OCI-LY3 (cell line): ENCODE measurements around the gene PARP3.

Source experiments
- H2AFZ ChIP-seq: fragments of 200-600, 300-600 bp; shearing (Covaris generic); 2 replicates; pipeline ENCODE4 v1.6.0; 2014; ENCODE audit warnings: antibody characterized with exemption, low read depth, low read length
- H3K27ac ChIP-seq: fragments of 200-600, 300-600 bp; sonication (generic); 2 replicates; pipeline ENCODE4 v1.5.1; 2014; ENCODE audit warnings: mild to moderate bottlenecking, low read length, moderate library complexity, mixed read lengths
- H3K27me3 ChIP-seq: fragments of 200-600, 300-600 bp; sonication (generic); 2 replicates; pipeline ENCODE4 v1.6.1; 2014; ENCODE audit warnings: low read depth, low read length, mixed read lengths
- H3K36me3 ChIP-seq: fragments of 200-600, 300-600 bp; sonication (generic); replicated peaks from 2 replicates; pipeline ENCODE3; 2014; ENCODE audit warnings: low read depth, low read length, mixed read lengths
- H3K4me1 ChIP-seq: fragments of 300-600, 200-600 bp; sonication (generic); 2 replicates; pipeline ENCODE4 v1.6.1; 2014; ENCODE audit warnings: low read length, mixed read lengths
- H3K4me2 ChIP-seq: fragments of 200-600, 300-600 bp; sonication (generic); 2 replicates; pipeline ENCODE4 v1.6.1; 2014; ENCODE audit warnings: low read length, mixed read lengths
- H3K4me3 ChIP-seq: fragments of 300-600, 200-600 bp; sonication (generic); 2 replicates; pipeline ENCODE4 v1.5.1; 2014; ENCODE audit warnings: antibody characterized with exemption, mild to moderate bottlenecking, low read length, moderate library complexity
- H3K79me2 ChIP-seq: fragments of 300-600, 200-600 bp; shearing (Covaris generic); 2 replicates; pipeline ENCODE4 v1.6.1; 2014; ENCODE audit warnings: mild to moderate bottlenecking, low read length, mixed read lengths
- H3K9ac ChIP-seq: fragments of 300-600, 200-600 bp; shearing (Covaris generic); 2 replicates; pipeline ENCODE4 v1.6.0; 2014; ENCODE audit warnings: mild to moderate bottlenecking, low read length, moderate library complexity
- H3K9me3 ChIP-seq: fragments of 200-600, 300-600 bp; shearing (Covaris generic); 2 replicates; pipeline ENCODE4 v1.6.1; 2014; ENCODE audit warnings: low read length, mixed read lengths; ENCODE audit not compliant: insufficient read depth
- H4K20me1 ChIP-seq: fragments of 200-600, 300-600 bp; sonication (generic); 2 replicates; pipeline ENCODE4 v1.6.1; 2016; ENCODE audit warnings: low read length, mixed read lengths; ENCODE audit not compliant: insufficient read depth
- EZH2phosphoT487 ChIP-seq: fragments of 200-600 bp; shearing (Covaris generic); IDR thresholded peaks from 2 replicates; pipeline ENCODE4 v1.6.1; 2018; ENCODE audit warnings: antibody characterized with exemption, mixed run types, low read depth
- TF ChIP-seq, protein P1 (sequence below): fragments of 200-600, 300-600 bp; sonication (generic); IDR thresholded peaks from 2 replicates; pipeline ENCODE4 v1.5.1; 2014; ENCODE audit warnings: antibody characterized with exemption, low read length, low read depth

The PARP3 gene

DNA sequence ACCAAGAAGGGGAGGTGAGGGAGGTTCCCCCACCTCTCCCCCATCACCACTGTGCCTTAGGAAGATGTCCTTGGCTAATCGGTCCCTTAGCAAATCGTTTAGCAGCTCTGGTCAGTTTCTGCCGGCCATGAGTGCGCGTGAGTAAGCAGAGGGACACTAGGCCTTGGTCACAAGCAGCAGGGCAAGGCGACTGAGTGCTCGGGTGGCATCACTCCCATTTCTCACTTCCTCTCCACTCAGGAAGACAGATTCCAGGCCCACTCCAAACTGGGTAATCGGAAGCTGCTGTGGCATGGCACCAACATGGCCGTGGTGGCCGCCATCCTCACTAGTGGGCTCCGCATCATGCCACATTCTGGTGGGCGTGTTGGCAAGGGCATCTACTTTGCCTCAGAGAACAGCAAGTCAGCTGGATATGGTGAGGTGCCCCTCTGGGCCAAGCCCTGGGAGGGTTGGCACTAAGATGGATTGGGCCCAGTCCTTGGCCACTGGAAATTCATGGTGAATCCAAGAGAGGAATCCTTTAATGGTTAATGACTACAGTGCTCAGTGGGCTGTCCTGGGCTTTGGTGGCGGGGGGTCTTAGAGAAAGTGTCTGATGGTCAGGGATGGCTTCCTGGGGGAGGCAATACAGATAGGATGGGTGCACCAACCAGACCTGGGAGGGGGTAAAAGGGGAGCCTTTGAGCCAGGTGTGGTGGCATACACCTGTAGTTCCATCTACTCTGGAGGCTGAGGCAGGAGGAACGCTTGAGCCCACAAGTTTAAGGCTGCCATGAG is 4.0 kb downstream of the PARP3 start:
- Histone ChIP-seq H4K20me1 (no peaks in the 10 kb centered on the region), H3K4me1 (peaks cover 9% of the 10 kb centered on the region), H3K4me2 (no peak overlapping the region), H3K9ac (no peak overlapping the region), H2AFZ (no peak overlapping the region), H3K27me3 (no peaks in the 10 kb centered on the region), H3K27ac (no peak overlapping the region), H3K79me2 (peaks cover 6% of the 10 kb centered on the region), H3K36me3 (no peaks in the 10 kb centered on the region), H3K9me3 (no peaks in the 10 kb centered on the region), H3K4me3 (no peak overlapping the region)
- TF ChIP-seq, protein P1, sequence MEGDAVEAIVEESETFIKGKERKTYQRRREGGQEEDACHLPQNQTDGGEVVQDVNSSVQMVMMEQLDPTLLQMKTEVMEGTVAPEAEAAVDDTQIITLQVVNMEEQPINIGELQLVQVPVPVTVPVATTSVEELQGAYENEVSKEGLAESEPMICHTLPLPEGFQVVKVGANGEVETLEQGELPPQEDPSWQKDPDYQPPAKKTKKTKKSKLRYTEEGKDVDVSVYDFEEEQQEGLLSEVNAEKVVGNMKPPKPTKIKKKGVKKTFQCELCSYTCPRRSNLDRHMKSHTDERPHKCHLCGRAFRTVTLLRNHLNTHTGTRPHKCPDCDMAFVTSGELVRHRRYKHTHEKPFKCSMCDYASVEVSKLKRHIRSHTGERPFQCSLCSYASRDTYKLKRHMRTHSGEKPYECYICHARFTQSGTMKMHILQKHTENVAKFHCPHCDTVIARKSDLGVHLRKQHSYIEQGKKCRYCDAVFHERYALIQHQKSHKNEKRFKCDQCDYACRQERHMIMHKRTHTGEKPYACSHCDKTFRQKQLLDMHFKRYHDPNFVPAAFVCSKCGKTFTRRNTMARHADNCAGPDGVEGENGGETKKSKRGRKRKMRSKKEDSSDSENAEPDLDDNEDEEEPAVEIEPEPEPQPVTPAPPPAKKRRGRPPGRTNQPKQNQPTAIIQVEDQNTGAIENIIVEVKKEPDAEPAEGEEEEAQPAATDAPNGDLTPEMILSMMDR, result no peak
- TF ChIP-seq EZH2phosphoT487, result no peak

DNA sequence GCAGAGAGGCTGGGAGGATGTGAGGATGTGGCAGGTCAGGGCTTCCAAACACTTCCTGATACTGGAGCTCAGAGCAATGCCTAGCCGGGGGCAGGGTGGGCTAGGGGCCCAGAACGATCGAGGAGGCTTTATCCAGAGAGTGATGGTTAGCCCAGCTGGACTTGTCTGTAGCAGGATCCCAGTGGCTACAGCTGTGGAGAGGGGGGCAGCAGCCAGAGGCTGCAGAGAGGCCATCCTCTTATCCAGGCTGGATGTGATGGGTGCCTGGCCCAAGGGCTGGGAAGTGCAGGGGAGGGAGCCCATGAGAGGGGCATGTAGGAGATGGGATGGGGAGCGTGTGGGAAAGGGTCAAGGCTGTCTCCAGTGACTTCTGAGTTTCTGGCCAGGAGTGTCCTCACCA is 4.6 kb downstream of the PARP3 start:
- Histone ChIP-seq H3K27me3 (no peaks in the 10 kb centered on the region), H3K4me2 (no peak overlapping the region), H4K20me1 (no peaks in the 10 kb centered on the region), H3K36me3 (no peaks in the 10 kb centered on the region), H3K9me3 (no peaks in the 10 kb centered on the region), H3K4me3 (no peak overlapping the region), H3K4me1 (peaks cover 9% of the 10 kb centered on the region), H2AFZ (no peak overlapping the region), H3K79me2 (no peaks in the 10 kb centered on the region), H3K9ac (no peak overlapping the region), H3K27ac (no peak overlapping the region)
- TF ChIP-seq, protein P1, result no peak
- TF ChIP-seq EZH2phosphoT487, result no peak

DNA sequence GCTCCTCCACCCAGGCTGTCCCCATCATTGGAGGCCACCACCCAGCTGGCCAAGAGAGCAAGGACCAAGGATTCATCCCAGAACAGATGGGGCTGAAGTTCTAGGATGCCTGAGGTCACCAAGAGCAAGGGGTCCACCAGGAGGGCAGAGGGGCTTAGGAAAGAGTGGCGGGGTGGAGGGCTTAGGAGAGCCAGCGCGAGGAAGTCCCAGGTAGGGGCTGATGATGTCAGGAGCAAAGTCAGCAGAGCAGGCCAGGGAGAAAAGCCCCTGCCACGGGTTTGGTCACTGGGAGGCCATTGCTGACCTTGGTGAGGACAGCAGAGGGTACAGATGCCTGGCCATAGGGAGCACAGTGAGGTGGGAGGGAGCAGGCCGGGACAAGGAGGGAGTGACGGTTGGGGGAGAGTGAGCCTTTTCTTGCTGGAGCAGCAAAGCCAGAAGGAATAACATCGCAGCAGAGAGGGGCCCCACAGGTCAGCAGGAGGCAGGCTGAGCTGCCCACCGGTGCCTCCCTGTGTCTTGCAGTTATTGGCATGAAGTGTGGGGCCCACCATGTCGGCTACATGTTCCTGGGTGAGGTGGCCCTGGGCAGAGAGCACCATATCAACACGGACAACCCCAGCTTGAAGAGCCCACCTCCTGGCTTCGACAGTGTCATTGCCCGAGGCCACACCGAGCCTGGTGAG is 5.2 kb downstream of the PARP3 start:
- no peak overlapping the region for H3K9ac ChIP-seq
- H3K27me3 ChIP-seq, result no peaks in the 10 kb centered on the region

DNA sequence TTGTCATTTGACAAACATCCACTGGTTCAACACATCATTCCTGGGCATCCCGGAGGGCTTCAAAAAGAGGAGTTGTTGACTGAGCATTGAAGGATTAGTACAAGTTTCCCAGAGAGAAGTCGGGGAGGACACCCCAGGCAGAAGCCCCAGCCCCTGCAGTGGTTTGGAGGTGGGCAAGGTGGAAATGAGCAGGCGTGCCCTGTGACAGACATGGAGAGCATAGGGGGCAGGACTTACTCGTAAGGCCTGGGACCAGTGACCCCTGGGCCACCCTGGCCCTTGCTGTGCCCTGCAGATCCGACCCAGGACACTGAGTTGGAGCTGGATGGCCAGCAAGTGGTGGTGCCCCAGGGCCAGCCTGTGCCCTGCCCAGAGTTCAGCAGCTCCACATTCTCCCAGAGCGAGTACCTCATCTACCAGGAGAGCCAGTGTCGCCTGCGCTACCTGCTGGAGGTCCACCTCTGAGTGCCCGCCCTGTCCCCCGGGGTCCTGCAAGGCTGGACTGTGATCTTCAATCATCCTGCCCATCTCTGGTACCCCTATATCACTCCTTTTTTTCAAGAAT is 5.9 kb downstream of the PARP3 start:
- Histone ChIP-seq H3K4me2 (no peak overlapping the region), H3K27ac (no peak overlapping the region), H4K20me1 (no peaks in the 10 kb centered on the region), H3K27me3 (no peaks in the 10 kb centered on the region), H3K4me1 (peaks cover 2% of the 10 kb centered on the region), H2AFZ (no peak overlapping the region), H3K79me2 (no peaks in the 10 kb centered on the region), H3K9me3 (no peaks in the 10 kb centered on the region), H3K36me3 (no peaks in the 10 kb centered on the region), H3K4me3 (no peak overlapping the region), H3K9ac (no peak overlapping the region)
- TF ChIP-seq EZH2phosphoT487, result no peak
- TF ChIP-seq, protein P1, result no peak

More for the DNA sequence above, 5.2 kb downstream of the PARP3 start:
- Histone ChIP-seq H3K79me2 (no peaks in the 10 kb centered on the region), H3K36me3 (no peaks in the 10 kb centered on the region), H3K27ac (no peak overlapping the region), H3K4me2 (no peak overlapping the region), H4K20me1 (no peaks in the 10 kb centered on the region), H3K4me1 (peaks cover 9% of the 10 kb centered on the region), H3K4me3 (no peak overlapping the region), H2AFZ (no peak overlapping the region), H3K9me3 (no peaks in the 10 kb centered on the region)
- TF ChIP-seq EZH2phosphoT487, result no peak
- TF ChIP-seq, protein P1, result no peak
